Measurements from ENCODE around the gene CTNNA1. TPM values are rescaled to one million over a fixed set of nuclear protein-coding genes. Genes with fewer than 3 reads are reported as not detected.

The CTNNA1 gene
- total RNA-seq, 1 donor from 2014 or later: 331 TPM

GRCh38 chr5:138926688-138927448 lies 173.6 kb downstream of the CTNNA1 start:
- no peak for TF ChIP-seq CTCF (conservative IDR thresholded peaks at IDR 0.05; ENCODE audit: low read depth, low read length)
- DNase-seq (ENCODE audit: low read depth): no peak
- H3K4me3 ChIP-seq (ENCODE audit: low read depth, low read length): no peak overlapping the region

GRCh38 chr5:138927544-138927943 lies 174.3 kb downstream of the CTNNA1 start:
- no peak for TF ChIP-seq CTCF (conservative IDR thresholded peaks at IDR 0.05; ENCODE audit: low read depth, low read length)
- no peak for DNase-seq (ENCODE audit: low read depth)
- H3K4me3 ChIP-seq (ENCODE audit: low read depth, low read length): no peak overlapping the region

- no peak overlapping the region for H3K4me3 ChIP-seq (ENCODE audit: low read depth, low read length)
- DNase-seq (ENCODE audit: low read depth): no peak
- no peak for TF ChIP-seq CTCF (conservative IDR thresholded peaks at IDR 0.05; ENCODE audit: low read depth, low read length)
Observed at GRCh38 chr5:138927979-138928378, 174.8 kb downstream of the CTNNA1 start.

GRCh38 chr5:138929571-138929955 lies 176.3 kb downstream of the CTNNA1 start:
- no peak for TF ChIP-seq CTCF (conservative IDR thresholded peaks at IDR 0.05; ENCODE audit: low read depth, low read length)
- DNase-seq (ENCODE audit: low read depth): no peak
- H3K4me3 ChIP-seq (ENCODE audit: low read depth, low read length): no peak overlapping the region

- TF ChIP-seq CTCF (conservative IDR thresholded peaks at IDR 0.05; ENCODE audit: low read depth, low read length): no peak
- H3K4me3 ChIP-seq (ENCODE audit: low read depth, low read length): no peak overlapping the region
- no peak for DNase-seq (ENCODE audit: low read depth)
Observed at GRCh38 chr5:138930371-138931097, 177.3 kb downstream of the CTNNA1 start.

GRCh38 chr5:138932171-138932810 lies 179.1 kb downstream of the CTNNA1 start:
- peak; percentile 34 for TF ChIP-seq CTCF (conservative IDR thresholded peaks at IDR 0.05; ENCODE audit: low read depth, low read length)
- H3K4me3 ChIP-seq (ENCODE audit: low read depth, low read length): no peak overlapping the region
- no peak for DNase-seq (ENCODE audit: low read depth)

Measured in epithelial cell of proximal tubule (primary cell).